ENCODE data around the gene CHIT1.
"Not testable (repeated sequence)": the region's sequence is repeated elsewhere in the genome, so short reads cannot be mapped to it uniquely, and the experiment has no call there.

CHIT1 gene

DNA sequence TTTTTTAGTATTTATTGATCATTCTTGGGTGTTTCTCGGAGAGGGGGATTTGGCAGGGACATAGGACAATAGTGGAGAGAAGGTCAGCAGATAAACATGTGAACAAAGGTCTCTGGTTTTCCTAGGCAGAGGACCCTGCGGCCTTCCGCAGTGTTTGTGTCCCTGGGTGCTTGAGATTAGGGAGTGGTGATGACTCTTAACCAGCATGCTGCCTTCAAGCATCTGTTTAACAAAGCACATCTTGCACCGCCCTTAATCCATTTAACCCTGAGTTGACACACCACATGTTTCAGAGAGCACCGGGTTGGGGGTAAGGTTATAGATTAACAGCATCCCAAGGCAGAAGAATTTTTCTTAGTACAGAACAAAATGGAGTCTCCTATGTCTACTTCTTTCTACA, 36.7 kb upstream of the CHIT1 start:
- not testable (repeated sequence) for DNase-seq

- no peak for DNase-seq
Observed at GRCh38 chr1:203265541-203265940, 36.1 kb upstream of the CHIT1 start.

- no peak for DNase-seq
Observed at GRCh38 chr1:203264052-203264501, 34.6 kb upstream of the CHIT1 start.

DNA sequence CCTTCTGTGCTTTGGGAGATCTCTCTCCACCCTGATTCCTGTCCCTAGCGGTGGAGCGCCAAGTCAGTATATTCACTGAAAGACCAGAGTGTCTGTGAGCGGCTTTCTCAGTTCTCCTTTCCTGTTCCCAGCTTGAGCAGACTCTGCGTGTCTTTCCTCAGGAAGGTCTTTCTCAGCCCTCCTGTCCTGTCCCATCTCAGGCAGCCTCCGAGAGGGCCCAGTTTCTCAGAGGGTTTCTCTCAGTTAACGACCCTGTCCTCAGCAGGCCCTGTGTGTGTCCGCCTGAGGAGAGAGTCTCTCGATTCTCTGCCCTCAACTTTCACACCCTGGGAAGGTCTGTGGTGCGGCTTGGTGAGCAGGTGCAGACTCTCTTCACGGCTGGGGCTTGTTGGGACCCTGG, 34.0 kb upstream of the CHIT1 start:
- no peak for DNase-seq

DNA sequence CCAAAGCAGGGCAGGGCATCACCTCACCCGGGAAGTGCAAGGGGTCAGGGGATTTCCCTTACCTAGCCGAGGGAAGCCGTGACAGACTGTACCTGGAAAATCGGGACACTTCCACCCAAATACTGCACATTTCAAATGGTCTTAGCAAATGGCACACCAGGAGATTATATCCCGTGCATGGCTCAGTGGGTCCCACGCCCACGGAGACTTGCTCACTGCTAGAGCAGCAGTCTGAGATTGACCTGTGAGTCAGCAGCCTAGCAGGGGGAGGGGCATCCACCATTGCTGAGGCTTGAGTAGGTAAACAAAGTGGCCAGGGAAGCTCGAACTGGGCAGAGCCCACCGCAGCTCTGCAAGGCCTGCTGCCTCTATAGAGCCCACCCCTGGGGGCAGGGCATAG, 27.2 kb upstream of the CHIT1 start:
- DNase-seq, result not testable (repeated sequence)

- DNase-seq, result not testable (repeated sequence)
Observed at GRCh38 chr1:203254782-203255181, 25.3 kb upstream of the CHIT1 start.

DNA sequence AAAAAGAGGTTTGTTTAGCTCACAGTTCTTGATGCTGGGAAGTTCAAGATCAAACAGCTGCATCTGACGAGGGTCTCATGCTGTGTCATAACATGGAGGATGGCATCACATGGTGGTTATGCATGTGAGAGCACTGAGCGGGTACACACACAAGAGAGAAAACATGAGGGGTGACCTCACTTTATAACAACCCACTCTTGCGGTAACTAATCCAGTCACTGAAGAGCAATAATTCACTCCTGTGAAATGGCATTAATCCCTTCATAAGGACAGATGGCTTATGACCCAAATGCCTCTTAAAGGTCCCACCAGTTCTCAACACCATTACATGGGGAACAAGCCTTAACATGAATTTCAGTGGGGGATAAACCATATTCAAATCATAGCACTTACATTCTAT, 23.2 kb upstream of the CHIT1 start:
- DNase-seq, result no peak

DNA sequence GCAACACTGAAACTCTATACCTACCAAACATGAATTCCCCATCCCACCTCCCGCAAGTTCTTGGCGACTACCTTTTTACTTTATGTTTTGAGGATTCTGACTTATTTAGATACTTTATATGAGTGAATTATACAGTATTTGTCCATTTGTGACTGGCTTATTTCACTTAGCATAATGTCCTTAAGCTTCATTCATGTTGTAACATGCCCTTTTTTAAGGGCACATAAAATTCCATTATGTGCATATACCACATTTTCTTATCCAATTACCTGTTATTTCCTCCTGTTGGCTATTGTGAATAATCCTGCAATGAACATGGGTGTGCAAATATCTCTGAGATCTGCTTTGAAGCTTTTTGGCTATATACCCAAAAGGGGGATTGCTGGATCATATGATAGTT, 22.0 kb upstream of the CHIT1 start:
- DNase-seq, result no peak

DNA sequence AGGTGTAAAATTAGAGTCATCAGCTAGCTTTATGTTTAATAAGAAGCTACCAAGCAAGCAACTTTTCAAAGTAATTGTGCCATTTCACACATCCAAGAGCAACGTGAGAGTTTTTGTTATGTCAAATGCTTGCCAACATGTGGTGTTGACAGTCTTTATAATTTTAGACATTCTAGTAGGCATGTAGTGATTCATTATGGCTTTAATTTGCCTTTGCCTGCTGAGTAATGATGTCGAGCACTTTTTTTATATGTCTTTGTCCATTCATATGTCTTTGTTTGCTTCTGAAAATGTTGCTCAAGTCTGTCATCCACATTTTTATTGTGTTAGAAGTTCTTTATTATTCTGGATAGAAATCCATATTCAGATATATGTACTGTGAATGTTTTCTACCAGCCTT, 21.4 kb upstream of the CHIT1 start:
- DNase-seq, result no peak

DNA sequence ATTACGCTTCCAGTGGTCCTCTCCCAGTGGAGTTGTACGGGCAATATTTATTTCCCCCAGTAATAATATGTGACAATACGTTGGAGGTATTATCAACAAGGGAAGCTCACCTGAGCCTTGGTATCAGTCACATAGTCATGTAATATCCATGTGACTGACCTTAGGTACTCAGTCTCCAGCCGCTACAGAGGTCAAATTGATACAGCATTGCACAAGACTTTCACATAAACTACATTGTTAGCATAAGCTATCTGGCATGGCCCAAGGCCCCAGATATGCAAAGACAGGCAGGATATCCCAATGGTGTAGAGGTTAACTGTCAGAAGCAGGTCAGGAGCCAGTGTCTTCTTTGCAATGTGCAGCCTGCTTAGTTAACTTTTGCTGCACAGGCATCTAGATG, 15.3 kb upstream of the CHIT1 start:
- DNase-seq, result no peak

DNA sequence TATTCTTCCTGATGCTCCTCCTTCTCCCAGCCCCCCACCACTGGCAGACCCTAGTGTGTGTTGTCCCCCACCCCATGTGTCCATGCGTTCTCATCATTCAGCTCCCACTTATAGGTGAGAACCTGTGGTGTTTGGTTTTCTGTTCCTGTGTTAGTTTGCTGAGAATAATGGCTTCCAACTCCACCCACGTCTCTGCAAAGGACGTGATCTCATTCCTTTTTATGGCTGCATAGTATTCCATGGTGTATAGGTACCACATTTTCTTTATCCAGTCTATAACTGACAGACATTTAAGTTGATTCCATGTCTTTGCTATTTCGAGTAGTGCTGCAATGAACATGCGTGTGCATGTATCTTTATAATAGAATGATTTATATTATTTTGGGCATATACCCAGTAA, 12.2 kb upstream of the CHIT1 start:
- DNase-seq, result not testable (repeated sequence)

DNA sequence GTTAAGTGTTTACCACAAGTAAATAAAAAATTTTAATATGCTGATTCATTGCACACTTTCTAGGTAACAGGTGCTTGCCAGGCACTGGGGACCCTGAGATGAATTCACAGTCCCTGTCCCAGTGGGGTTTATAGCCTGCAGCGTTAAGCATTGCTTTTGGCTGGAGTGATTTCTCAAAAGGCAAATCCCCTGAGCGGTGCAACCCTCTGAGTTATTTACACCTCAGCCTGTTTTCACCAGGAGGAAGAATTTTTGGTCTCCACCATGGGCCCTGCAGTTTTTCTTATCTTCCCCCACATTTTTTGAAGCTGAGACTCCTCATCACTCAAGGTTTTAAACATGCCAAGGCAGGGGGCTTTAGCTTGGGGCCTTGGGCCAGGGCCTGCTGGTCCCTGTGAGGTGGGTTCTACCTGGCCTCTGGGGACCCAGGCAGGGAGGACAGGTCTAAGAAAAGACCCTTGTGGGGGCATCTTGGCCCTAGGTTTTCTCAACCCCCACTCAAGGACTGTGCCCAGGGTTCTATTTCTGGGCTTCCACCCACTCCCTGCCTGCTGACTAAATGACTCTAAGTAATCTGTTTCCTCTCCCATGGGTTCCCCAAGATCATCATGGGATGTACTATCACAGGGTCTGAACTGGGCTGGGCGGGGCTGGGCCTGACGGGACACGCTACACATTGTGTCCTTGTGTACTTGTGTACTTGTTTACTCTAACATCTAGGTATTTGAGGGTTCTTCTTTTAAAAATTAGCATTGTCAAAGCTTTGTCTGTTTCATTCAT, 10.2 kb upstream of the CHIT1 start:
- no peak for DNase-seq

- no peak for DNase-seq
Observed at GRCh38 chr1:203239081-203239480, 9.6 kb upstream of the CHIT1 start.

- no peak for DNase-seq
Observed at GRCh38 chr1:203238535-203238934, 9.1 kb upstream of the CHIT1 start.

- not testable (repeated sequence) for DNase-seq
Observed at GRCh38 chr1:203234901-203235300, 5.4 kb upstream of the CHIT1 start.

DNA sequence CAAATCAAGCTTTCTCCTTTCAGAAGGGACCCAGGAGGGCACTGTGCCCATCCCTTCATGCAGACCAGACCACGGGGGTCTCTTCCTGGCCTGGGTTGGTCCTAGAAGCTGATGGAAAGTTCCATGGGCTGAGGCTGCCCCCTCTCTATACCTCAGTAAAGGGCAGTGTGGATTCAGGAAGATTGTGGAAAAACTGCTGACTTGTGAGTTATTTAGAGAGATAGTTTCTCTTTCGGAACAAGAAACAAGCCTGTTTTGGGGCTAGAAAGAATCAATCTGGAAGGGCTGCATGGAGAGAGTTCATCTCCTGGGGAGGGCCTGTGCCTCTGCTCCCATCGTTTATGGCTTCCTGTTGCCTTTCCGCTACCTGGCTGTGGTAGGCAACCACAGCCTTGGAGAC, 803 bp downstream of the CHIT1 start:
- DNase-seq, result no peak

DNA sequence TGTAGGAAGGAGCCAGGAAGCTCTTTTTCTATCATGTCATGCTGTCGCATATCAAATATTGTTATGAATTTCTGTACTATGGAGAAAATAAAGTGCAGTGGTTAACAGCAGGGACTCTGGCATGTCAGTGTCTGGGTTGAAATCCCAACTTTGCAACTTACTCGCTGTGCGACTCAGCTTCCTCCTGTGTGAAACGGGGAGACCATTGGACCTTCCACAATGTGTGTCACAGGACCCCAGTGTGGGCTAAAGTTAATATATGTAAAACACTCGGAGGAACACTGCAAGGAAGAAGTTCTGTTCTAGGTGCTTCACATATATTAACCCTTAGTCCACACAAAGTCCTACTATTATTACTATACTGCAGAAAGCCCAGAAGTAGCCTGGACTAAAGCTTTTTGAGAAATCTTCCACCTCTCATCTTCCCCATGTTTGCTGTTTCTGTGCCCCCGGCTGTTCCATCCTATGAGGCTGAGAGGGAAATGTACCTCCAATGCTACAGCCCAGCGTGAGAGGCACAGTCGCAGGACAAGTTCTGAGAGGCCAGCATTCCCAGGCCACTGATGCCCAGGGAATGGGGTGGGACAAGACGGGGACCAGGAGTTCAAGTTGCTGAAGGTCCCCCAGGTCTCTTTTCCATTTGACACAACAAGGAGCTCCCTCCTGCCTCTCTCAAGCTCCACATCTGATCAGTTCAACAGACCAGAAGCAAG, 1.9 kb downstream of the CHIT1 start:
- DNase-seq, result no peak

DNA sequence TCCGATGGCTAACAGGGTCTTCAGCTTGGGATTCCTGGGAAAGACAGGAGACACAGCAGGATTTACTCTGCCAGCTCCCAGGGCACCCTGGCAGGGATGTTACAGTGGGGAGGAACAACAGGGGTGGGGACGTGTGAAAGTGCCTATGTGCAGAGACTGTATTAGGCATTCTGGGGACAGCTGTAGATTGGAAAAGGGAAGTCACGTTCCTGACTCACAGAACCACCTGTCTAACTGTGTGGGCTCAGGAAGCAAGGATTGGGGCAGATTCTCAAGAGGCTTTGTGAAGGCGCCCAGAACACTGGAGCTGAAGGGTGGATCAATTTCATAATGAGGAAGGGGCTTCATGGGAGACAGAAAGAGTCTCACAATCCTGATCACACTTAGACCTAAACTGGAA, 4.4 kb downstream of the CHIT1 start:
- DNase-seq, result no peak

- DNase-seq, result no peak
Observed at GRCh38 chr1:203223012-203223775, 6.3 kb downstream of the CHIT1 start.

- no peak for DNase-seq
Observed at GRCh38 chr1:203219934-203220333, 9.5 kb downstream of the CHIT1 start.

- no peak for DNase-seq
Observed at GRCh38 chr1:203219171-203219570, 10.3 kb downstream of the CHIT1 start.

DNA sequence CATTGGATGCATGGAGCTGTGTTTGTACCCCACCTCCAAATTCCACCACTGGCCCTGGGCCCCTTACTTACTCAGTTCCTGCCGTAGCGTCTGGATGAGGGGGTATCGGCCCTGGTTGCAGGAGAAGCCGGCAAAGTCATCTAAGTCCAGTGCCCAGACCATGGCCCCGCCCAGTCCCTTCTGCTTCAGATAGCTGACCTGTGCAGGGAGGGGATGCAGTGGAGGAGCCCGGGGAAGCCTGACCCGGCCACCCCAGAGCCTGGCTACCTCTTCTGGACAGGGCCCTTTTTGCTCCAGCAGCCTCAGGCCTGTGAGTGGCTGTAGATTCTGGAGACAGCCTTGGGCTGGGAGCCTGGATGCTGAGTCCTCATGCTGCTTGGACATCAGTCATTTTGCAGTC, 11.8 kb downstream of the CHIT1 start:
- no peak for DNase-seq

DNA sequence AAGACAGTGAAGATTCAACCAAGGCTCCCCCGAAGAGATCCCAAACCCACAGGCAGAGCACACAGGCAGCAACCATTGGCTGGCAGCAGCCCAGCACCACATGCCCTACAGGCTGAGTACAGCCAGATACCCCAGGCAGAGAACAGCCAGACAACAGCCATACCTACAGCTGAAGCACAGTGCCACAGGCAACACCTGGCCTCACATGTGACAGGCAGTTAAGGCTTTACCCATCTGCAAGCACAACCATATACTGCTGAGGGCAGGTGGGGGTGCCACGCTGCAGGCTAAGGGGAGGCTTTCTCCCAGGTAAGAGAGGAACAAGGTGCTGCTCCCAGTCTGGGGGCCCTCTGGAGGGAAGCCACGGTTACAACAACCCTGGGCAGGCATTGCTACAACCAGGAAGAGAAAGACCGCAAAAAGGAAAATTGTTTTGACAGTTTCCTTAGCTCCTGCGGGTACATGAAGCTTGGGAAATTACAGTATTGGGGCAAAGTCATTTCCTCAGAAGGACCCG, 12.3 kb downstream of the CHIT1 start:
- DNase-seq, result no peak

All from right kidney (tissue), 1 donor.